ENCODE measurements around the gene IL12A.

The IL12A gene

GRCh38 chr3:159948429-159949144, 40.0 kb upstream of the IL12A start:
- H3K36me3 ChIP-seq, result no peaks in the 10 kb centered on the region
- no peaks in the 10 kb centered on the region for H3K9me3 ChIP-seq
- TF ChIP-seq, protein P1, sequence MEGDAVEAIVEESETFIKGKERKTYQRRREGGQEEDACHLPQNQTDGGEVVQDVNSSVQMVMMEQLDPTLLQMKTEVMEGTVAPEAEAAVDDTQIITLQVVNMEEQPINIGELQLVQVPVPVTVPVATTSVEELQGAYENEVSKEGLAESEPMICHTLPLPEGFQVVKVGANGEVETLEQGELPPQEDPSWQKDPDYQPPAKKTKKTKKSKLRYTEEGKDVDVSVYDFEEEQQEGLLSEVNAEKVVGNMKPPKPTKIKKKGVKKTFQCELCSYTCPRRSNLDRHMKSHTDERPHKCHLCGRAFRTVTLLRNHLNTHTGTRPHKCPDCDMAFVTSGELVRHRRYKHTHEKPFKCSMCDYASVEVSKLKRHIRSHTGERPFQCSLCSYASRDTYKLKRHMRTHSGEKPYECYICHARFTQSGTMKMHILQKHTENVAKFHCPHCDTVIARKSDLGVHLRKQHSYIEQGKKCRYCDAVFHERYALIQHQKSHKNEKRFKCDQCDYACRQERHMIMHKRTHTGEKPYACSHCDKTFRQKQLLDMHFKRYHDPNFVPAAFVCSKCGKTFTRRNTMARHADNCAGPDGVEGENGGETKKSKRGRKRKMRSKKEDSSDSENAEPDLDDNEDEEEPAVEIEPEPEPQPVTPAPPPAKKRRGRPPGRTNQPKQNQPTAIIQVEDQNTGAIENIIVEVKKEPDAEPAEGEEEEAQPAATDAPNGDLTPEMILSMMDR (IDR thresholded peaks at IDR 0.05), result no peak
- H3K4me3 ChIP-seq (ENCODE audit: low read depth in 1 of 2, low read length in 1 of 2), result no peak overlapping the region
- no peak overlapping the region for H3K27ac ChIP-seq
- no peaks in the 10 kb centered on the region for H3K27me3 ChIP-seq
- H3K4me1 ChIP-seq (ENCODE audit: control insufficient read depth in 1 of 2, insufficient read depth in 1 of 2, low read depth in 1 of 2, low read length in 1 of 2), result peaks cover 22 to 66% of the 10 kb centered on the region in 2 experiments

DNA sequence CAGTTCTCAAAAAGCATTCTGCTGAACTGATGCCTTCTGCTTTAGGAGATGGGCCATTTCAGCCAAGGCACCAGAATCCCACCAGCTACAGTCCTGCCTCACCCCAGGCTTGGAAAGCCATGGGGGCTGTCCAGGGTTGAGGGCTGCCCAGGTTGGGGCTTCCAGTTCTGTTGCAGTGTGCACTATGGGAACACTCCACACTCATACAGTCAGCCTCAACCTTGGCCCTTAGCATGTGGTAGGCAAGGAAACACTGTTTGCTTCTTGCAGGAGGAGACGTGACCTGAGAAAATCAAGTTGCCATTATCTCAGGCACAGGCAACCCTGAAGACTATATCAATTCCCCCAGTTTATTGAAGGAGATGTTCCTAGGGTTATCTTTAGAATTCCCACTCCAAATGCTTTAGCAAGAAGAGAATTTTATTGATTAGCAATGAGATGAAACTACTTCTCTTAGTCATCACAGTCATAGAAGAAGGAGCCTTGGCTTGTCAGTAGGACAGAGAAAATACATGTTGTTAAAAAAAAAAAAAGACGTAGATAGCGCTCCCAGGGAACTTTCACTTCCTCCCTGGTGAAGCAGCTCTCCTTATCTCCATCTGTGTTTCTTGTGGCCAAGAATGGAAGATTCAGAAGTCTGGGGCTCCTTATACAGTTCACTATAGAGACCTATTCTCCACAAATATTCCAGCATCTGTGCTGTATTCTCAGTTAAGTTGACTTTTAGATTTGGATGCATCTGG, 38.3 kb upstream of the IL12A start:
- Histone ChIP-seq H3K4me1 (ENCODE audit: control insufficient read depth in 1 of 2, insufficient read depth in 1 of 2, low read depth in 1 of 2, low read length in 1 of 2) (peaks cover 20 to 64% of the 10 kb centered on the region in 2 experiments), H3K27me3 (no peaks in the 10 kb centered on the region), H3K36me3 (no peaks in the 10 kb centered on the region), H3K9me3 (no peaks in the 10 kb centered on the region), H3K4me3 (ENCODE audit: low read depth in 1 of 2, low read length in 1 of 2) (no peak overlapping the region), H3K27ac (no peak overlapping the region)
- TF ChIP-seq, protein P1 (IDR thresholded peaks at IDR 0.05), result no peak

GRCh38 chr3:159951540-159951939, 37.1 kb upstream of the IL12A start:
- H3K36me3 ChIP-seq, result no peaks in the 10 kb centered on the region
- no peaks in the 10 kb centered on the region for H3K27me3 ChIP-seq
- no peaks in the 10 kb centered on the region for H3K9me3 ChIP-seq
- H3K4me1 ChIP-seq (ENCODE audit: control insufficient read depth in 1 of 2, insufficient read depth in 1 of 2, low read depth in 1 of 2, low read length in 1 of 2), result peaks cover 20 to 64% of the 10 kb centered on the region in 2 experiments
- H3K4me3 ChIP-seq (ENCODE audit: low read depth in 1 of 2, low read length in 1 of 2), result no peak overlapping the region
- TF ChIP-seq, protein P1 (IDR thresholded peaks at IDR 0.05), result no peak
- H3K27ac ChIP-seq, result no peak overlapping the region

- TF ChIP-seq, protein P1 (IDR thresholded peaks at IDR 0.05), result no peak
- Histone ChIP-seq H3K27ac (no peak overlapping the region), H3K4me3 (ENCODE audit: low read depth in 1 of 2, low read length in 1 of 2) (no peak overlapping the region), H3K36me3 (no peaks in the 10 kb centered on the region), H3K9me3 (no peaks in the 10 kb centered on the region), H3K4me1 (ENCODE audit: control insufficient read depth in 1 of 2, insufficient read depth in 1 of 2, low read depth in 1 of 2, low read length in 1 of 2) (peaks cover 16 to 53% of the 10 kb centered on the region in 2 experiments), H3K27me3 (no peaks in the 10 kb centered on the region)
These were observed 35.1 kb upstream of the IL12A start for GRCh38 chr3:159953325-159954085.

DNA sequence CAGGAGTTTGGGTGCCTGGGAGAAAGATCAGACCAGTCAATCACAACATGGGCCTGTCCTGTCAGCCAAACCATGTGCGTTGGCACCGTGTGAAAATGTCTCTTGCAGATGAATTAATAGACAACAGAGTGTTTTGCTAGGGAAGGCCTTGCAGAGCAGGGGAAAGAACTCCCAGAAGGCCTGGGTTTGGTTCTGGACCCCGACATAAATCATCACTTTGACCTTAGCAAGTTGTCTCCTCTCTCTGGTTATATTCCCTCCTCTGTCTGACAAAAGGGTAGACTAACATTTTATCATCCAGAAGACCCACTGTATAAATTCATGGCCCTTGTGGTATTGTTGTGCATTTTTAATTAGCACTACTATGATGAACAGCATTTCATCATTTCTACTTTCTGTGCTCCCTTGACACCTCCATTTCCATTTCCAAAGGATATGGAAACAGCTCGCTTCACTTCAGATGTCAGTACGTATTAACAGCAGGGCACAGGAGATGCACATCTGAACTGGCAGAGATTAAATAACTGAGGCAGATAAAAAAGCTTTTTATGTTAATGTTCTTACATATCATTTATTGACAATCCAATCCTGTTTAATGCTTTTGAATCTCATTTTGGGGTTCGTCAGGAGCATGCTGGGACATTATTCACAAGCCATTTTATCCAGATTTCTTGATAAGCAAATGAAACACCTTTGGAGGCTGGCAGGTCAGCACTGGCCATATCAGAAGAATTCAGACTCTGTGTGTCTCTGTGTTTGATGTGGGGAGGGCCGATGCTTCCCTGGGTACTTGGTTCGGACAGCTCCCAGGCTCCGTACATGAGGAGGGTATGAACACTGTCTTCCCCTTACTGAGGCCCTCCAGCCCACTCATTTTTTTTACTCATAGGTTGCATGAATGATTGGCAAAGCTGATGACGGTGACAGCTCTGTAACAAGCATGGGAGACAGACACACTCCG, 28.2 kb upstream of the IL12A start:
- no peaks in the 10 kb centered on the region for H3K36me3 ChIP-seq
- no peaks in the 10 kb centered on the region for H3K27me3 ChIP-seq
- H3K9me3 ChIP-seq, result no peaks in the 10 kb centered on the region
- no peak overlapping the region for H3K4me3 ChIP-seq (ENCODE audit: low read depth in 1 of 2, low read length in 1 of 2)
- H3K27ac ChIP-seq, result no peak overlapping the region
- TF ChIP-seq, protein P1 (IDR thresholded peaks at IDR 0.05), result no peak
- H3K4me1 ChIP-seq (ENCODE audit: control insufficient read depth in 1 of 2, insufficient read depth in 1 of 2, low read depth in 1 of 2, low read length in 1 of 2), result peaks cover 0 to 8% of the 10 kb centered on the region in 2 experiments

Data from neutrophil (primary cell).